Body of pancreas (tissue), 4 donors: Measurements from ENCODE around the gene NBEA.

Experiments
- CTCF ChIP-seq, 7 experiments: fragments of 450-650 bp in 4 of 7; fragments of 200-600 bp in 3 of 7; sonication (generic) in 3 of 7; IDR thresholded peaks; one replicate each; pipeline ENCODE4 v1.5.1; 2016 to 2019; ENCODE audit warnings: antibody characterized with exemption in 7 of 7
- POLR2A ChIP-seq, 3 donors: fragments of 450-650 bp; IDR thresholded peaks; one replicate each; pipeline ENCODE4 v1.6.1; 2016; ENCODE audit warnings: antibody characterized with exemption in 3 of 3, mild to moderate bottlenecking in 2 of 3

- TF ChIP-seq POLR2A (IDR thresholded peaks at IDR 0.05) = no peak
- TF ChIP-seq CTCF (IDR thresholded peaks at IDR 0.05) = no peak
Observed at GRCh38 chr13:35524171-35524570, 582.1 kb downstream of the NBEA start.
